ENCODE results near the gene FHIT. TPM values are rescaled to one million over a fixed set of nuclear protein-coding genes. Genes with fewer than 3 reads are reported as not detected.

Gene FHIT
- total and polyA plus RNA-seq, 10 of the 15 experiments (the other 5 are each of a cell fraction or from before 2014, with no cell fraction given) = 4.2 to 14.9 (median 9.4) TPM

DNA sequence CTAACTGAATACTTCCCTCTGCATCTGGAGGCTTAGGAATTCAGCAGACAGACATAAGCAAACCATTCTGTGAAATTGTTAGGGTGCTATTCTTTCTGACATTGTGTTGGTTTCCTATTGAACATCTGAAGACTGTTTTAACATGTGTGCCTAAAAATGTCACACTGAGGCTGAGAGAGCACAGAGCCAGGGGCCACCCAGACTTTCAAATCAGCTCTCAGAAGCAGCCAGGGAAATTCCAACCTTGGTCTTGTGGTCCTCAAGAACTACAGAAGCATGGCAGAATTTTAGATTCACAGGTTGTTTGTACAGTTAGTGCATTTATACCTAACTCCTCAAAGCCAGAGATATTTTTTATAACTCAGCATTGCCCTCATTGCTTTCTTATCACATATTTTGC lies 1272.3 kb downstream of the FHIT start (continued):
- TF ChIP-seq CBX3 (IDR thresholded peaks at IDR 0.05; ENCODE audit: borderline replicate concordance, low read depth) (no peak), EP300 (IDR thresholded peaks at IDR 0.05; ENCODE audit: borderline replicate concordance in 1 of 2, control insufficient read depth in 1 of 2, low read depth in 2 of 2, low read length in 2 of 2) (no peak)

DNA sequence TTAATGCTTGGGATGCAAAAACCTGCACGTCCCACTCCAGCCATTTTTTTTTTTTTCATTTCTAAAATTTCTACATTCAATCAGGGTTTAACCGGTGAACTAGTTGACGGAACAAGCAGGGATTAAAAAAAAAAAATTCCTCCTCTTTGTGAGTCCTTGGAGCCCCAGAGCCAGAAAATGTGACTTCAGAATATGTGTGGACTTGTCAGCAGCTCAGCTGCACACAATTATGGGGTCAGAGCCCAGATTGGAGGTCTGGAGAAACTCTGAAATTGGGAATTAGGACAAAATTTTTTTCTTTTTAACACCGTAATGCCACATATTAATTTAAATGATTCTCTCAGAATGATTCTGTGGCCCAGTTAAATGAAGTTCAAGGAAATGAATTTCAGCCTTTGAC lies 1280.5 kb downstream of the FHIT start:
- in situ Hi-C loops (cut with MboI) = no loop called here

More for the DNA sequence above, 1280.5 kb downstream of the FHIT start:
- H3K9ac ChIP-seq (ENCODE audit: control insufficient read depth, insufficient read depth, low read length) = no peak overlapping the region
- no peak overlapping the region for H3K4me3 ChIP-seq
- ChIA-PET SMC1A (ENCODE audit: uncharacterized antibody, unreplicated experiment) (interaction anchor here (0.6 kb wide), 1 partner anchor 26 kb away, joined by 3 read pairs; no protein-coding TSS in a partner anchor), CTCF (no interaction called here), RAD21 (ENCODE audit: unreplicated experiment) (no interaction called here), POLR2A (no interaction called here)
- FAIRE-seq (no peak), ATAC-seq (no peak), DNase-seq (ENCODE audit: low read depth, low spot score) (no peak)
- intact Hi-C loops (cut with micrococcal nuclease; ENCODE audit: unreplicated experiment) = no loop called here
- H3K36me3 ChIP-seq (ENCODE audit: control insufficient read depth in 2 of 2, insufficient read depth in 2 of 2, low read length in 1 of 2) = no peaks in the 10 kb centered on the region
- WGBS (ENCODE audit: insufficient coverage, insufficient replicate concordance, low lambda C conversion rate, missing lambda C conversion rate) = 47% methylated on average over 2 of the region's 4 CpGs
- no peak for TF ChIP-seq STAT3 (IDR thresholded peaks at IDR 0.05; ENCODE audit: low read depth, low read length)
- TF ChIP-seq, protein P1, sequence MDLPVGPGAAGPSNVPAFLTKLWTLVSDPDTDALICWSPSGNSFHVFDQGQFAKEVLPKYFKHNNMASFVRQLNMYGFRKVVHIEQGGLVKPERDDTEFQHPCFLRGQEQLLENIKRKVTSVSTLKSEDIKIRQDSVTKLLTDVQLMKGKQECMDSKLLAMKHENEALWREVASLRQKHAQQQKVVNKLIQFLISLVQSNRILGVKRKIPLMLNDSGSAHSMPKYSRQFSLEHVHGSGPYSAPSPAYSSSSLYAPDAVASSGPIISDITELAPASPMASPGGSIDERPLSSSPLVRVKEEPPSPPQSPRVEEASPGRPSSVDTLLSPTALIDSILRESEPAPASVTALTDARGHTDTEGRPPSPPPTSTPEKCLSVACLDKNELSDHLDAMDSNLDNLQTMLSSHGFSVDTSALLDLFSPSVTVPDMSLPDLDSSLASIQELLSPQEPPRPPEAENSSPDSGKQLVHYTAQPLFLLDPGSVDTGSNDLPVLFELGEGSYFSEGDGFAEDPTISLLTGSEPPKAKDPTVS (IDR thresholded peaks at IDR 0.05; ENCODE audit: low read depth, low read length) = no peak
- TF ChIP-seq SIN3A (IDR thresholded peaks at IDR 0.05; ENCODE audit: low read depth, low read length) = no peak
- TF ChIP-seq, protein P2, sequence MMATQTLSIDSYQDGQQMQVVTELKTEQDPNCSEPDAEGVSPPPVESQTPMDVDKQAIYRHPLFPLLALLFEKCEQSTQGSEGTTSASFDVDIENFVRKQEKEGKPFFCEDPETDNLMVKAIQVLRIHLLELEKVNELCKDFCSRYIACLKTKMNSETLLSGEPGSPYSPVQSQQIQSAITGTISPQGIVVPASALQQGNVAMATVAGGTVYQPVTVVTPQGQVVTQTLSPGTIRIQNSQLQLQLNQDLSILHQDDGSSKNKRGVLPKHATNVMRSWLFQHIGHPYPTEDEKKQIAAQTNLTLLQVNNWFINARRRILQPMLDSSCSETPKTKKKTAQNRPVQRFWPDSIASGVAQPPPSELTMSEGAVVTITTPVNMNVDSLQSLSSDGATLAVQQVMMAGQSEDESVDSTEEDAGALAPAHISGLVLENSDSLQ (IDR thresholded peaks at IDR 0.05) = no peak
- no peak for TF ChIP-seq SMC3 (IDR thresholded peaks at IDR 0.05; ENCODE audit: borderline replicate concordance, low read length)
- TF ChIP-seq, protein P3, sequence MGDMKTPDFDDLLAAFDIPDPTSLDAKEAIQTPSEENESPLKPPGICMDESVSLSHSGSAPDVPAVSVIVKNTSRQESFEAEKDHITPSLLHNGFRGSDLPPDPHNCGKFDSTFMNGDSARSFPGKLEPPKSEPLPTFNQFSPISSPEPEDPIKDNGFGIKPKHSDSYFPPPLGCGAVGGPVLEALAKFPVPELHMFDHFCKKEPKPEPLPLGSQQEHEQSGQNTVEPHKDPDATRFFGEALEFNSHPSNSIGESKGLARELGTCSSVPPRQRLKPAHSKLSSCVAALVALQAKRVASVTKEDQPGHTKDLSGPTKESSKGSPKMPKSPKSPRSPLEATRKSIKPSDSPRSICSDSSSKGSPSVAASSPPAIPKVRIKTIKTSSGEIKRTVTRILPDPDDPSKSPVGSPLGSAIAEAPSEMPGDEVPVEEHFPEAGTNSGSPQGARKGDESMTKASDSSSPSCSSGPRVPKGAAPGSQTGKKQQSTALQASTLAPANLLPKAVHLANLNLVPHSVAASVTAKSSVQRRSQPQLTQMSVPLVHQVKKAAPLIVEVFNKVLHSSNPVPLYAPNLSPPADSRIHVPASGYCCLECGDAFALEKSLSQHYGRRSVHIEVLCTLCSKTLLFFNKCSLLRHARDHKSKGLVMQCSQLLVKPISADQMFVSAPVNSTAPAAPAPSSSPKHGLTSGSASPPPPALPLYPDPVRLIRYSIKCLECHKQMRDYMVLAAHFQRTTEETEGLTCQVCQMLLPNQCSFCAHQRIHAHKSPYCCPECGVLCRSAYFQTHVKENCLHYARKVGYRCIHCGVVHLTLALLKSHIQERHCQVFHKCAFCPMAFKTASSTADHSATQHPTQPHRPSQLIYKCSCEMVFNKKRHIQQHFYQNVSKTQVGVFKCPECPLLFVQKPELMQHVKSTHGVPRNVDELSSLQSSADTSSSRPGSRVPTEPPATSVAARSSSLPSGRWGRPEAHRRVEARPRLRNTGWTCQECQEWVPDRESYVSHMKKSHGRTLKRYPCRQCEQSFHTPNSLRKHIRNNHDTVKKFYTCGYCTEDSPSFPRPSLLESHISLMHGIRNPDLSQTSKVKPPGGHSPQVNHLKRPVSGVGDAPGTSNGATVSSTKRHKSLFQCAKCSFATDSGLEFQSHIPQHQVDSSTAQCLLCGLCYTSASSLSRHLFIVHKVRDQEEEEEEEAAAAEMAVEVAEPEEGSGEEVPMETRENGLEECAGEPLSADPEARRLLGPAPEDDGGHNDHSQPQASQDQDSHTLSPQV (IDR thresholded peaks at IDR 0.05) = no peak
- TF ChIP-seq TBL1XR1 (IDR thresholded peaks at IDR 0.05; ENCODE audit: low read depth, low read length) = no peak
- TF ChIP-seq TARDBP (IDR thresholded peaks at IDR 0.05; ENCODE audit: borderline replicate concordance) = no peak
- TF ChIP-seq MYB (IDR thresholded peaks at IDR 0.05; ENCODE audit: borderline replicate concordance, low read depth, low read length) = no peak
- no peak overlapping the region for H2AFZ ChIP-seq (ENCODE audit: control insufficient read depth, low read depth, low read length)
- H3K27me3 ChIP-seq (replicated peaks in 1 of 2; ENCODE audit: control insufficient read depth in 2 of 2, insufficient read depth in 2 of 2, low read length in 1 of 2) = no peaks in the 10 kb centered on the region
- H3K27ac ChIP-seq (ENCODE audit: control insufficient read depth, insufficient read depth) = no peak overlapping the region
- H3K79me2 ChIP-seq (ENCODE audit: control insufficient read depth, insufficient read depth, low read length) = no peaks in the 10 kb centered on the region
- H3K9me3 ChIP-seq (replicated peaks; ENCODE audit: control insufficient read depth, insufficient read depth, low read length) = no peaks in the 10 kb centered on the region
- no peaks in the 10 kb centered on the region for H4K20me1 ChIP-seq (ENCODE audit: control insufficient read depth, insufficient read depth)
- BruUV-seq (replicated peaks) = no TSS peak
- no peaks in the 10 kb centered on the region for H3K4me1 ChIP-seq (ENCODE audit: control insufficient read depth, insufficient read depth, low read length)
- no peak overlapping the region for H3K4me2 ChIP-seq (ENCODE audit: control insufficient read depth, insufficient read depth)
